ENCODE measurements around the gene BTK. TPM values are rescaled to one million over a fixed set of nuclear protein-coding genes. Genes with fewer than 3 reads are reported as not detected.

Gene BTK
- total and polyA plus RNA-seq, 4 donors, result 15.5 to 29.4 (median 21.4) TPM

DNA sequence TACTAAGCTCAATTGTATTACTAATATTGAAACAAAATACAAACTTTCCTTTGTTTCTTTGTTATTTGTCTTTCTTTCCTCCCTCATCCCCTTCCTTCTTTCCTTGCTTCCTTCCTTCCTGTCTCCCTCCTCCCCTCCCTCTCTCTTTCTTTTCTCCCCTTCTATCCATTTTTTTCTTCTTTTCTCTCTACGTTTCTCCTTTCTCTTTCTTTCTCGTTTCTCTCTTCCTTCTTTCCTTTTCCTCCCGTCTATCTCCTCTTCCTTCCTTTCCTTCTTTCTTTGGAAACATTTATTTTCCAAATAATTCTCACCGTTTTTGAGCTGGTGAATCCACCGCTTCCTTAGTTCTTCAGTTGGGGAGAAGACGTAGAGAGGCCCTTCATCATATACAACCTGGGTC is 16.3 kb downstream of the BTK start:
- Histone ChIP-seq H3K9me3 (ENCODE audit: control insufficient read depth in 4 of 4, insufficient read depth in 3 of 4, low read length in 3 of 4) (no peaks in the 10 kb centered on the region), H3K4me3 (no peak overlapping the region), H3K27me3 (ENCODE audit: control insufficient read depth in 3 of 3, insufficient read depth in 3 of 3, low read length in 2 of 3) (peaks cover 0 to 12% (median 10%) of the 10 kb centered on the region in 3 donors), H3K4me1 (ENCODE audit: control insufficient read depth in 5 of 5, insufficient read depth in 5 of 5, low read length in 5 of 5) (no peaks in the 10 kb centered on the region), H3K27ac (ENCODE audit: low read depth in 1 of 2, low read length in 1 of 2) (no peak overlapping the region), H3K36me3 (ENCODE audit: control insufficient read depth in 4 of 4, insufficient read depth in 4 of 4, low read length in 4 of 4) (no peaks in the 10 kb centered on the region), H3K9ac (ENCODE audit: insufficient read depth in 1 of 2, low read length in 2 of 2) (no peak overlapping the region)
- DNase-seq (no peak), ATAC-seq (ENCODE audit: insufficient read depth, low FRiP score) (no peak)
- WGBS, 2 donors, result 58 to 80% methylated on average over 6 of the region's 6 CpGs
- TF ChIP-seq, protein P1, sequence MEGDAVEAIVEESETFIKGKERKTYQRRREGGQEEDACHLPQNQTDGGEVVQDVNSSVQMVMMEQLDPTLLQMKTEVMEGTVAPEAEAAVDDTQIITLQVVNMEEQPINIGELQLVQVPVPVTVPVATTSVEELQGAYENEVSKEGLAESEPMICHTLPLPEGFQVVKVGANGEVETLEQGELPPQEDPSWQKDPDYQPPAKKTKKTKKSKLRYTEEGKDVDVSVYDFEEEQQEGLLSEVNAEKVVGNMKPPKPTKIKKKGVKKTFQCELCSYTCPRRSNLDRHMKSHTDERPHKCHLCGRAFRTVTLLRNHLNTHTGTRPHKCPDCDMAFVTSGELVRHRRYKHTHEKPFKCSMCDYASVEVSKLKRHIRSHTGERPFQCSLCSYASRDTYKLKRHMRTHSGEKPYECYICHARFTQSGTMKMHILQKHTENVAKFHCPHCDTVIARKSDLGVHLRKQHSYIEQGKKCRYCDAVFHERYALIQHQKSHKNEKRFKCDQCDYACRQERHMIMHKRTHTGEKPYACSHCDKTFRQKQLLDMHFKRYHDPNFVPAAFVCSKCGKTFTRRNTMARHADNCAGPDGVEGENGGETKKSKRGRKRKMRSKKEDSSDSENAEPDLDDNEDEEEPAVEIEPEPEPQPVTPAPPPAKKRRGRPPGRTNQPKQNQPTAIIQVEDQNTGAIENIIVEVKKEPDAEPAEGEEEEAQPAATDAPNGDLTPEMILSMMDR (IDR thresholded peaks at IDR 0.05; ENCODE audit: control extremely low read depth, extremely low read depth), result no peak

DNA sequence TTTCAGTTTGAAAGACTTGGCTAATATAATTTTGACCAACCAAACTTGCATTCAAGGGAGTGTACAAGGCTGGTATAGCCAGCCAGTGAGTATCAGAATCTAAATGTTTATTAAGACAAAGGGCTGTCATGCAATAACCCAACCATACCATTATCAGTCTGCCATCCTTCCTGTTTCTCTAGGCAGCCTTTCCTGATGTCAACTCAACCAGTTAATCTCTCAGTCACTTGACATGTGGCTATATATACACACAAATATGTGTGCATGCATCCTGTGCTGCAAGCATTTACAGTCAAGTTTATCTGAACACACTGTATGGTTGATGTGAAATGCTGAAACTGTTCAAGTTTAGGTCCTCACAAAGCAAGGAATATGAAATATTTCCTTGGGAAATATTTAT is 17.2 kb downstream of the BTK start:
- no peak for DNase-seq
- TF ChIP-seq, protein P1 (IDR thresholded peaks at IDR 0.05; ENCODE audit: control extremely low read depth, extremely low read depth), result no peak
- H3K27ac ChIP-seq (ENCODE audit: low read depth in 1 of 2, low read length in 1 of 2), result no peak overlapping the region
- H3K27me3 ChIP-seq (ENCODE audit: control insufficient read depth in 3 of 3, insufficient read depth in 3 of 3, low read length in 2 of 3), result peaks cover 0 to 7% (median 7%) of the 10 kb centered on the region in 3 donors
- no peak overlapping the region for H3K4me3 ChIP-seq
- H3K9me3 ChIP-seq (ENCODE audit: control insufficient read depth in 4 of 4, insufficient read depth in 3 of 4, low read length in 3 of 4), result no peaks in the 10 kb centered on the region
- no peak overlapping the region for H3K9ac ChIP-seq (ENCODE audit: insufficient read depth in 1 of 2, low read length in 2 of 2)
- no peaks in the 10 kb centered on the region for H3K36me3 ChIP-seq (ENCODE audit: control insufficient read depth in 4 of 4, insufficient read depth in 4 of 4, low read length in 4 of 4)
- no peak for ATAC-seq (ENCODE audit: insufficient read depth, low FRiP score)
- H3K4me1 ChIP-seq (ENCODE audit: control insufficient read depth in 5 of 5, insufficient read depth in 5 of 5, low read length in 5 of 5), result no peaks in the 10 kb centered on the region

DNA sequence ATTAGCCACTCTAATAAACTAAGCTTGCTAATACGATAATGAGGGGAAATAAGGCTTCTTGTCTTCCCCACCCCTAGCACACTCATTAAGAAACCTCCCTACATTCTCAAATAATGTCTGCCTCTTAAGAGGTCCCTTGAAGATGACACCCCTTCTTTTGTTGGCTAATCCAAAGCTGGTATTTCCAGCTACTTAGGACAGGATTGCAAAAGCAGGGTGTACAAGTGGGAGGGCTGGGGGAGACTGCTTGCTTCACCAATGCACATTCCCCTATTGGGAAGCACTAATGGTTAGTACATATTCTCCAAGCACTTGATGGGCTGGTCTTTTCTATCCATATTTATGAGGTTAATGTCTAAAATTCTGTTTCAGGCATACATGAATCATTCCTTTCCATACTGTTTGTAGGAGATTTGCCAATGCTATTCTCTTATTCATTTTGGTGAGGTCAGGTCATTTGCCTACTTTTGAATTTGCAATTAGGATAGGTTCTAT is 20.6 kb downstream of the BTK start:
- H3K4me3 ChIP-seq, result no peak overlapping the region
- H3K4me1 ChIP-seq (ENCODE audit: control insufficient read depth in 5 of 5, insufficient read depth in 5 of 5, low read length in 5 of 5), result no peaks in the 10 kb centered on the region
- 83 to 85% methylated on average over 1 of the region's 1 CpG for WGBS, 2 donors
- no peak for DNase-seq
- ATAC-seq (ENCODE audit: insufficient read depth, low FRiP score), result no peak
- no peaks in the 10 kb centered on the region for H3K36me3 ChIP-seq (ENCODE audit: control insufficient read depth in 4 of 4, insufficient read depth in 4 of 4, low read length in 4 of 4)
- peaks cover 0 to 10% (median 5%) of the 10 kb centered on the region in 3 donors for H3K27me3 ChIP-seq (ENCODE audit: control insufficient read depth in 3 of 3, insufficient read depth in 3 of 3, low read length in 2 of 3)
- H3K9me3 ChIP-seq (ENCODE audit: control insufficient read depth in 4 of 4, insufficient read depth in 3 of 4, low read length in 3 of 4), result peaks cover 0 to 2% (median 0%) of the 10 kb centered on the region in 4 donors
- H3K9ac ChIP-seq (ENCODE audit: insufficient read depth in 1 of 2, low read length in 2 of 2), result no peak overlapping the region
- H3K27ac ChIP-seq (ENCODE audit: low read depth in 1 of 2, low read length in 1 of 2), result no peak overlapping the region
- TF ChIP-seq, protein P1 (IDR thresholded peaks at IDR 0.05; ENCODE audit: control extremely low read depth, extremely low read depth), result no peak

DNA sequence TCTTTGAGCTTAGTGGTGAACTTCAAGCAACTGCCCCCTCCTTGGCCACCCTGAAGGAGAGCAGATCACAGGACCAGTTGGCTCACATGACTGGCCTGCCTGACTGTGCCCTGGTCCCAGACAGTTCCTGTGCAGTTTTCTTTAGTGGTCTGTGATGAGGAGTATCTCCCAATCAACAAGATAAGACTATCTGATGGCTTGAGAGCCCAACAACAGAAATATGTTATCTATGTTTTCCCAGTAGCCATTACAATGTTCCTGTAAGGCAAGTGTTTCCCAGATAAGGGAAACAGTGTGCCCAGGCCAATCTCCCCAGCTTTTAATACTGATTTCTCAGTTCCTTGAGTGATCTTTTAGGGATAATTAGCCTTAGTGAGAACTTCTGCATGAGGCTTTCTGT is 23.2 kb downstream of the BTK start:
- DNase-seq, result no peak
- Histone ChIP-seq H3K9me3 (ENCODE audit: control insufficient read depth in 4 of 4, insufficient read depth in 3 of 4, low read length in 3 of 4) (peaks cover 0 to 4% (median 0%) of the 10 kb centered on the region in 4 donors), H3K27ac (ENCODE audit: low read depth in 1 of 2, low read length in 1 of 2) (no peak overlapping the region), H3K4me3 (no peak overlapping the region), H3K4me1 (ENCODE audit: control insufficient read depth in 5 of 5, insufficient read depth in 5 of 5, low read length in 5 of 5) (no peaks in the 10 kb centered on the region), H3K36me3 (ENCODE audit: control insufficient read depth in 4 of 4, insufficient read depth in 4 of 4, low read length in 4 of 4) (no peaks in the 10 kb centered on the region), H3K9ac (ENCODE audit: insufficient read depth in 1 of 2, low read length in 2 of 2) (no peak overlapping the region), H3K27me3 (ENCODE audit: control insufficient read depth in 3 of 3, insufficient read depth in 3 of 3, low read length in 2 of 3) (peaks cover 0 to 14% (median 6%) of the 10 kb centered on the region in 3 donors)
- TF ChIP-seq, protein P1 (IDR thresholded peaks at IDR 0.05; ENCODE audit: control extremely low read depth, extremely low read depth), result no peak
- ATAC-seq (ENCODE audit: insufficient read depth, low FRiP score), result no peak

Measured in lung (tissue), 12 donors.